ENCODE measurements around the gene OR56B1.
"Not testable (repeated sequence)": the region's sequence is repeated elsewhere in the genome, so short reads cannot be mapped to it uniquely, and the experiment has no call there.

Gene OR56B1

GRCh38 chr11:5701055-5701577, 35.1 kb upstream of the OR56B1 start:
- no peak overlapping the region for H3K4me3 ChIP-seq (ENCODE audit: low read length)
- H3K4me1 ChIP-seq (ENCODE audit: control insufficient read depth, insufficient read depth, low read length) = no peaks in the 10 kb centered on the region
- no peak overlapping the region for H3K9ac ChIP-seq (ENCODE audit: low read length)
- no peaks in the 10 kb centered on the region for H3K27me3 ChIP-seq (ENCODE audit: control insufficient read depth, insufficient read depth, low read length)
- no peak overlapping the region for H3K27ac ChIP-seq (ENCODE audit: low read depth, low read length)
- peaks cover 10% of the 10 kb centered on the region for H3K36me3 ChIP-seq (ENCODE audit: control insufficient read depth, insufficient read depth, low read length)

- Histone ChIP-seq H3K4me1 (ENCODE audit: control insufficient read depth, insufficient read depth, low read length) (no peaks in the 10 kb centered on the region), H3K27ac (ENCODE audit: low read depth, low read length) (no peak overlapping the region), H3K9ac (ENCODE audit: low read length) (no peak overlapping the region), H3K27me3 (ENCODE audit: control insufficient read depth, insufficient read depth, low read length) (no peaks in the 10 kb centered on the region), H3K36me3 (ENCODE audit: control insufficient read depth, insufficient read depth, low read length) (peaks cover 5% of the 10 kb centered on the region), H3K4me3 (ENCODE audit: low read length) (no peak overlapping the region)
Observed at GRCh38 chr11:5703741-5704536, 32.3 kb upstream of the OR56B1 start.

GRCh38 chr11:5705688-5706087, 30.6 kb upstream of the OR56B1 start:
- H3K4me1 ChIP-seq (ENCODE audit: control insufficient read depth, insufficient read depth, low read length) = no peaks in the 10 kb centered on the region
- H3K4me3 ChIP-seq (ENCODE audit: low read length) = no peak overlapping the region
- peaks cover 5% of the 10 kb centered on the region for H3K36me3 ChIP-seq (ENCODE audit: control insufficient read depth, insufficient read depth, low read length)
- no peak overlapping the region for H3K27ac ChIP-seq (ENCODE audit: low read depth, low read length)
- no peaks in the 10 kb centered on the region for H3K27me3 ChIP-seq (ENCODE audit: control insufficient read depth, insufficient read depth, low read length)
- H3K9ac ChIP-seq (ENCODE audit: low read length) = no peak overlapping the region

GRCh38 chr11:5712507-5712906, 23.7 kb upstream of the OR56B1 start:
- H3K4me3 ChIP-seq (ENCODE audit: low read length) = no peak overlapping the region
- H3K36me3 ChIP-seq (ENCODE audit: control insufficient read depth, insufficient read depth, low read length) = peaks cover 5% of the 10 kb centered on the region
- no peak overlapping the region for H3K9ac ChIP-seq (ENCODE audit: low read length)
- H3K27me3 ChIP-seq (ENCODE audit: control insufficient read depth, insufficient read depth, low read length) = no peaks in the 10 kb centered on the region
- H3K27ac ChIP-seq (ENCODE audit: low read depth, low read length) = no peak overlapping the region
- no peaks in the 10 kb centered on the region for H3K4me1 ChIP-seq (ENCODE audit: control insufficient read depth, insufficient read depth, low read length)

- Histone ChIP-seq H3K27me3 (ENCODE audit: control insufficient read depth, insufficient read depth, low read length) (no peaks in the 10 kb centered on the region), H3K27ac (ENCODE audit: low read depth, low read length) (no peak overlapping the region), H3K36me3 (ENCODE audit: control insufficient read depth, insufficient read depth, low read length) (no peaks in the 10 kb centered on the region), H3K4me3 (ENCODE audit: low read length) (no peak overlapping the region), H3K9ac (ENCODE audit: low read length) (no peak overlapping the region), H3K4me1 (ENCODE audit: control insufficient read depth, insufficient read depth, low read length) (no peaks in the 10 kb centered on the region)
Observed at GRCh38 chr11:5713695-5714094, 22.6 kb upstream of the OR56B1 start.

- H3K9ac ChIP-seq (ENCODE audit: low read length) = not testable (repeated sequence)
Observed at GRCh38 chr11:5716518-5716917, 19.7 kb upstream of the OR56B1 start.

GRCh38 chr11:5719703-5720495, 16.3 kb upstream of the OR56B1 start:
- Histone ChIP-seq H3K4me1 (ENCODE audit: control insufficient read depth, insufficient read depth, low read length) (no peaks in the 10 kb centered on the region), H3K9ac (ENCODE audit: low read length) (no peak overlapping the region), H3K27ac (ENCODE audit: low read depth, low read length) (no peak overlapping the region), H3K36me3 (ENCODE audit: control insufficient read depth, insufficient read depth, low read length) (no peaks in the 10 kb centered on the region), H3K27me3 (ENCODE audit: control insufficient read depth, insufficient read depth, low read length) (no peaks in the 10 kb centered on the region), H3K4me3 (ENCODE audit: low read length) (no peak overlapping the region)

More at GRCh38 chr11:5716518-5716917, 19.7 kb upstream of the OR56B1 start:
- H3K4me3 ChIP-seq (ENCODE audit: low read length); H3K27ac ChIP-seq (ENCODE audit: low read depth, low read length); H3K36me3 ChIP-seq (ENCODE audit: control insufficient read depth, insufficient read depth, low read length); H3K4me1 ChIP-seq (ENCODE audit: control insufficient read depth, insufficient read depth, low read length); H3K27me3 ChIP-seq (ENCODE audit: control insufficient read depth, insufficient read depth, low read length): not testable (repeated sequence)

- Histone ChIP-seq H3K9ac (ENCODE audit: low read length) (no peak overlapping the region), H3K36me3 (ENCODE audit: control insufficient read depth, insufficient read depth, low read length) (no peaks in the 10 kb centered on the region), H3K27ac (ENCODE audit: low read depth, low read length) (no peak overlapping the region), H3K4me1 (ENCODE audit: control insufficient read depth, insufficient read depth, low read length) (no peaks in the 10 kb centered on the region), H3K4me3 (ENCODE audit: low read length) (no peak overlapping the region), H3K27me3 (ENCODE audit: control insufficient read depth, insufficient read depth, low read length) (no peaks in the 10 kb centered on the region)
Observed at GRCh38 chr11:5722622-5723021, 13.6 kb upstream of the OR56B1 start.

- Histone ChIP-seq H3K36me3 (ENCODE audit: control insufficient read depth, insufficient read depth, low read length) (no peaks in the 10 kb centered on the region), H3K4me1 (ENCODE audit: control insufficient read depth, insufficient read depth, low read length) (no peaks in the 10 kb centered on the region), H3K27me3 (ENCODE audit: control insufficient read depth, insufficient read depth, low read length) (no peaks in the 10 kb centered on the region), H3K9ac (ENCODE audit: low read length) (no peak overlapping the region), H3K4me3 (ENCODE audit: low read length) (no peak overlapping the region), H3K27ac (ENCODE audit: low read depth, low read length) (no peak overlapping the region)
Observed at GRCh38 chr11:5726351-5726750, 9.9 kb upstream of the OR56B1 start.

- H3K4me3 ChIP-seq (ENCODE audit: low read length) = no peak overlapping the region
- H3K27me3 ChIP-seq (ENCODE audit: control insufficient read depth, insufficient read depth, low read length) = no peaks in the 10 kb centered on the region
- no peaks in the 10 kb centered on the region for H3K4me1 ChIP-seq (ENCODE audit: control insufficient read depth, insufficient read depth, low read length)
- no peak overlapping the region for H3K27ac ChIP-seq (ENCODE audit: low read depth, low read length)
- H3K36me3 ChIP-seq (ENCODE audit: control insufficient read depth, insufficient read depth, low read length) = no peaks in the 10 kb centered on the region
- H3K9ac ChIP-seq (ENCODE audit: low read length) = no peak overlapping the region
Observed at GRCh38 chr11:5727691-5728090, 8.6 kb upstream of the OR56B1 start.

- Histone ChIP-seq H3K36me3 (ENCODE audit: control insufficient read depth, insufficient read depth, low read length) (no peaks in the 10 kb centered on the region), H3K27me3 (ENCODE audit: control insufficient read depth, insufficient read depth, low read length) (no peaks in the 10 kb centered on the region), H3K9ac (ENCODE audit: low read length) (no peak overlapping the region), H3K27ac (ENCODE audit: low read depth, low read length) (no peak overlapping the region), H3K4me1 (ENCODE audit: control insufficient read depth, insufficient read depth, low read length) (no peaks in the 10 kb centered on the region), H3K4me3 (ENCODE audit: low read length) (no peak overlapping the region)
Observed at GRCh38 chr11:5737091-5737490, 843 bp downstream of the OR56B1 start.

GRCh38 chr11:5737670-5738392, 1.6 kb downstream of the OR56B1 start:
- Histone ChIP-seq H3K27me3 (ENCODE audit: control insufficient read depth, insufficient read depth, low read length) (no peaks in the 10 kb centered on the region), H3K27ac (ENCODE audit: low read depth, low read length) (no peak overlapping the region), H3K9ac (ENCODE audit: low read length) (no peak overlapping the region), H3K36me3 (ENCODE audit: control insufficient read depth, insufficient read depth, low read length) (no peaks in the 10 kb centered on the region), H3K4me1 (ENCODE audit: control insufficient read depth, insufficient read depth, low read length) (no peaks in the 10 kb centered on the region), H3K4me3 (ENCODE audit: low read length) (no peak overlapping the region)

Measured in rectal smooth muscle tissue (tissue), 1 donor.